Inflammatory macrophage treated with lipopolysaccharide for 1 hour (primary cell): ENCODE results near the gene IGFBP2.

Experiments
- DNase-seq, 2 donors: peaks; one replicate each; pipeline ENCODE4 v3.0.0-alpha.2; 2020 to 2022

IGFBP2 gene

DNA sequence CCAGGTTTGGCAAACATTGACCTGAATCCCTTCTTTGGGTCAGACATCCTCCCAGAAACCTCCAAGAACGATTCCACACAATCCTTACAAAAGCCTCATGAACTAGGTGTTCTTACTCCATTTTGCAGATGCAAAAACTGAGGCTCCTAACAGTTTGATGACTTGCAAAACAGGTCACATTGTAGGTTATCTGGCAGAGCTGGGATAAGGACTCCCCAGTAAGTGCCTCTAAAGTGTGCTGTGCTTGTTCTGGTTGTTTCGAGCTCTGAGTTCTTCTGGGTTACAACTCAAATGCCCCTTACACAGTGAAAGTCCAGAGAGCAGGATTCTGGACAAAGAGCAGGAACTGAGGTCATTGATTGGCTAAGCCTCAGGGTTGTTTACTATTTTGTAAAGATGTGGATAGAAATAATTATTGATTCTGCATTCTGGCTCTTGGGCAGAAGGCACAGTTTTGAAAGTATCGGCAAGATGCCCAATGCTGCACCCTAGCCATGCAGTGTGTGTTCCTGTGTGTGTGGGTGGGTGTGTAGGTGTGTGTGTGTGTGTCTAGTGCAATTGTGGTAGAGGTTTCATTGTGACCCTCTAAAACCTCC lies 17.0 kb upstream of the IGFBP2 start:
- DNase-seq, result no peak

DNA sequence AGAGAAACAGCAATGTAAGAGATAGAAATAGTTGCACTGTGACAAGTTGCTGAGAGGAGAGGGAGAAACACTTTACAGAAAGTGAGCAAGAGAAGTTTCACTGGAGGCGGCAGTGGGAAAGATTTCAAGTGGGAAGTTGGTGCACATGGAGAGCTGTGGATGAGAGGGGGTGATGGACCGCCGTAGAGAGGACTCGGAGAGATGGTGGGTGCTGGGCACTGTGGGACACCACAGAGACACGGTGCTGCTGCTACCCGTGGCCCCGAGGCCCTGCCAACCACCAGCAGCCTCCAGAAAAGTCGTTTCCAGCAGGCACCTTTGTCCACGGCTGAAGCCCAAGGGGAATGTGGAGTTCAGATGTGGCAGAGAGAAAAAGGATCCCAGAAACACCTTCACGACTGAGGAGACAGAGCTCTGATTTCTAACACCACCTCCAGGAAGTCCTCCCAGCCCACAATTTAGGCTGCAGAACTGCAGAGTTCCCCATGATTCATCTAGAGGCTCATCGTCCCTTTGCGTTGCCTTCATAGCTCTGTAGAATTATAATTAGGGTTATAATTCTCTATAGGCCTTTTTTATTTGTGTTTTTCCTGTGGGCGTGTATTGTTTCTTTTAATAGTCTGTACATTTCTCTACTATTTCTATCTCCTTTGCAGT lies 15.9 kb upstream of the IGFBP2 start:
- DNase-seq, result no peak

DNA sequence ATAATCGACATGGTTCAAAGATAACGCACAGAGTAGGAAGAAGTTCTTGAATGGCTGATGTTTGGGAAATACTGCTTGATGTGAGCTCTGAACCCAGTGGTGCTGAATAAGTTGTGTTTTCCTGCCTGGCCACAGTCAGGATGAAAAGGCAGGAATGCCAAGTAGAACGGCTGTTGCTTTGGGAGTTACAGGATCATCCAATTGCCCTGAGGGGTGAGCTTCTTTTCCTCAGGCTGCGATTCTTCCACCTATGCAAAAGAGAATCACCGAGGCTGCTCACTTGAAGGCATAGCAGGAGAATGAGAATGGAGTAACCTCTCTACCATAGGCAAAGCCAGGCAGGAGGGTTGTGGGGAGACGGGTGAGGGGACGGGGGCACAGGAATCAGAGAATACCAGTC lies 14.4 kb upstream of the IGFBP2 start:
- no peak for DNase-seq

DNA sequence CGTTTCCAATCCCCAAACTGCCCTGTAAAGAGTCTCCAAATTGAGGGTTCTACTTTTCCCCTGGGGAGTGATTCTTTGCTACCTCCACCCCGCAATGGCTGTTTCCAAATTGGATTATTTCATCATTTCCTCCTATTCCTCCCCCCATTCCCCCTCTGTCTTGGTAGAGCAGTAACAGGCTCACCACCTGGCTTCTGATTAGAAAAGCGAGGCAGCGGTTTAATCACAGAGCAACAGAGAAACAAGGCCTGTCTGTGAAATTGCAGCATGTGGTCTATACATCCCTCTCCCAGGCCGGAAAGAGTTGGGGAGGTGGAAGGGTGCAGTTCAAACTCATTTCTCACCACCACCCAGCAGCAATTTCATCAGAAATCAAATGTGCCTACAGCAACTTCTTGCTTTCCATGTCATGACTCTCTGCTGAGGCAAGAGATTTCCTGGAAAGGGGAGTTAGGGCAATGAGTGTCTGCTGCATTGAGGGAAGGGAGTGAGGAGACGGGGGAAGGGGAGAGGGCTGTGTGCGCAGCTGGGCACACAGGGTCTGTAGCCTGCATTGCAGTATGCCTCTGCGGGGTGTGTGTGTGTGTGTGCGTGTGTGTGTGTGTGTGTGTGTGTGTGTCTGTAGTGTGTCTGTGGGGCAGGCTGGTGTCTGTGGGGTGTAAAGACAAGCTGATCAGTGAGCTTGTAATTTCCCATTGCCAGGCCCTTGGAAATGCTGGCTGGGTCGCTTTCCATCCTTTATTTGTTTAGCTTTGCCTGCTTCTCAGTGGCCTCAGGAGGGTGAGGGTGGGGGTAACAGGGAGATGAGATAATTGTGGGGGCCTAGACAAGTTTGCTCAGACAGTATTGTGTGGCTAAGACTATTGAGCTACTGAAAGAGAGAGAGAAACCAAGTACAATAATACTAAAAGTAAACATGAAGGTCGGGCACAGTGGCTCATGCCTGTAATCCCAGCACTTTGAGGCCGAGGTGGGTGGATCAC lies 13.5 kb upstream of the IGFBP2 start:
- peak; percentile 42 to 59 for DNase-seq

DNA sequence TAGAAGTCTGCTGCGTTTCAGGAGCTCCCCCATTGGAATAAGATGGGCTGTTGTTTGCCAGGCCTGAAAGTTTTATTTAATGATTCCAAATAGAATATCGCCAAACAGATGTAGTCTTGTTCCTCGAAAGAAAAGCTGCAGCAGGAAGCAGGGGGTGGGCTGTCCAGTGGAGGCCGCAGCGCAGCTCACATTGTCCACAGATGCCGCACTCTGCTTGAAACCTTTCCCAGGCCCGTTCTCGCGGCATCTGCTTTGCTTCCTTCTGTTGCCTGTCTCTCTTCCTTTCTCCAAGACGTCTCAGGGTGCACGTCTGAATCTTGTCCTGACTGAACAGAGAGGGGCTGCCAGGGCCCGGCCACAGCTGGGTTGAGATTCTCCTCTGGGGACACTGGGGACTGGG lies 12.4 kb upstream of the IGFBP2 start:
- DNase-seq, result no peak

DNA sequence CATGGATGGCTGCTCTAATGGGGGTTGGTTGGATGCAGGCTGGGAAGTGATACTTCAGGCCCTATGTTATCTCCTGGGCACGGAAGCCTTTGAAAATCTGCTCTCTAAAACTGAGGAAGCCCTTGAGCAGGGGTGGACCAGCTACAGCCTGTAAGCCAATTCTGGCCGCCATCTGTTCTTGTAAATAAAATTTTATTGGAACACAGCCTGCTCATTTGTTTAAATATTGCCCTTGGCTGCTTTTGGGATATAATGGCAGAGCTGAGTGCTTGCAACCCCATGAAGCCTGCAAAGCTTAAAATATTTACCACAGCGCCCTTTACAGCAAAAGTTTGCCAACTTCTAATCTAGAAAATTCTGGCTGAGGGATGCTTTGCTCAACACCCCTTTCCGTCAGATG lies 11.9 kb upstream of the IGFBP2 start:
- no peak for DNase-seq

DNA sequence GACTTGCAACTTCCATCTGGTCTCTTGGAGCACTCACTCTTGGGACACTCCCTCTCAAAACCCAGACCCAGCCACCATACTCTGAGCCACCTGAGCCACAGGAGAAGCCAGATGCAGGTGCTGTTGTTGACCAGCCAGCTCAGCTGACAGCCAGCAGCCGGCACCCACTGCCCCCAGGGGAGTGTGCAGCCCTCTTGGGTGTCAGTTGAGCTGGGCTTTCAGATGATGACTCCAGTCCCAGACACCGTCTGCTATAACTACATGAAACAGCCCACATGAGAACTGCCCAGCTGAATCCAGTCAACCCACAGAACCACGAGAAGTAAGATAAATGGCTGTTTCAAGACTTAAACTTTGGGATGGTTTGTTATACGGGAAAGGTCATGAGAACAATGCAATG lies 10.7 kb upstream of the IGFBP2 start:
- DNase-seq, result no peak

DNA sequence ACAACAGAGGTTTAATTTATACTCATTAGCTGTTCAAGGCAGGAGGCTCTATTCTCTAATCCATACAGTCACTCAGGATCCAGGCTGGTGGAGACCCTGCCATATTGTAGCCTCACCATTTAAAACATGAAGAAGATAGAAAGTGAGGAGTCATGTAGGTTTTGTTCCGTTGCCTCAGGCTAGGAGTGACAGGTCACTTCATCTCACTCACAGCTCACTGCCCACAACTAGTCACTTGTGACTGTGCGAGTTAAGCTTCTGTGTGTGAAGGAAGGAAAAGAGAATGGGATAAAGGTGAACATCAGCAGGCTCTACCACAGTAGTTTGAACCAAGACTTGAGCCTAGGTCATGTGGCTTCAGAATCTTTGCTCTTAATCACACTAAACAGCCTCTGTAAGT lies 9.0 kb upstream of the IGFBP2 start:
- no peak for DNase-seq

DNA sequence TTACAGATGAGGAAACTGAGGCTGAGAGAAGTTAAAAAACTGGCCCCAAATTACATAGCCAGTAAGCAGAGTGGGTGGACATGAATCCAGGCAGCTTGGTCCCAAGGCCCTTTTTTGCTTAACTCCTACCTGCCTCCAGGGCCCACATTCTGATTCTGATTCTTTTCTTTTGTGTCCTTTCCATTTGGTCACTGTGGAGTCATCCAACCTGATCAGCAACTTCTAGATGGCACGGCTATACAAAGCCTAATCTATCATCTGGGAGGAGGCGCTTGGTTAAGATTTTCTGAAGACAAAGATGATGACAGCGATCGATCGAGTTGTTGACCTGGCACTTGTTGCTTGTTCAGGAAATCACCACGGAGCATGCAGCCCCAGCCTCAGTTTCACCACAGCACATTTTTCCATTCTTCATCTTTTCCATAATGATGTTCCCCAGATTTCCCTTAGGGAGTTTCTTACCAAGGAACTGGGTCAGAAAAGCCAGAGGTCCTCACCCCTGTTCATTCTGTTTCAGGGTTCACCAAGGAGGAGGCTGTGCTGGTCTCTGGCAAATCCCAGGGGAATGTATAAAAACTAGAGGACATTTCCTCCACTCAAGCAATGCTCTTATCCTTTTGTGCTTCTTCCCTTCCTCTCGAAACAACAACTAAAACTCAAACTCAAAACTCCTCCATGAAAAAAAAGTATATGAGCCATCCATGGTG lies 6.9 kb upstream of the IGFBP2 start:
- no peak for DNase-seq

DNA sequence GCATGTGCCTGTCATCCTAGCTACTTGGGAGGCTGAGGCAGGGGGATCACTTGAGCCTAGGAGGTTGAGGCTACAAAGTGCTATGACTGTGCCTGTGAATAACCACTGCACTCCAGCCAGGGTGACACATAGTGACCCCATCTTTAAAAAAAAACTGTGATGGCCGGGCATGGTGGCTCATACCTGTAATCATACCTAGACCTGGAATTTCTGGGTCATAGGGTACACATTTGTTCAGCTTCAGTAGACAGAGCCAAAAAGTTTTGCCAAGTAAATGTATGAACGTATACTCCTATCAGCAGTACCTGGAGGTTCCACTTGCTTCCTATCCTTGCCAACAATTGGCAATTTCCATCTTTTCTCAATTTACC lies 6.4 kb upstream of the IGFBP2 start:
- DNase-seq, result no peak

DNA sequence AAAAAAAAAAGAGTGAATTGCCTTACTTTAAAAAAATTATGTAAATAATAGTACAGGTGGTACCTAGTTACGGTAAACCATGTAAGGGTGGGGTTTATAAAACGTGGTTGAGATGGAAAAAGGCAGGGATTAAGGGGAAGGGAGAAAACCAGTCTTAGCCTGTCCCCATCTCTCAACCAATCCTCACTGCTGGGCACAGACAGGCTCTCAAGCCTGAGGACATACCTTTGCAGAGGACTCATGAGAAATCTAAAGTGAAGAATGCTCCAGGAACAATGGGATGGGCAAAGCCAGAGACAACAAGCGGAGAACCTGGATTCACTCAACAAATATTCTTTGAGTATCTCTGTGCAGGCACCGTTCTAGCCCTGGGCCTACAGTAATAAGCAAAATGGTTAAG lies 3.4 kb upstream of the IGFBP2 start:
- DNase-seq, result no peak

DNA sequence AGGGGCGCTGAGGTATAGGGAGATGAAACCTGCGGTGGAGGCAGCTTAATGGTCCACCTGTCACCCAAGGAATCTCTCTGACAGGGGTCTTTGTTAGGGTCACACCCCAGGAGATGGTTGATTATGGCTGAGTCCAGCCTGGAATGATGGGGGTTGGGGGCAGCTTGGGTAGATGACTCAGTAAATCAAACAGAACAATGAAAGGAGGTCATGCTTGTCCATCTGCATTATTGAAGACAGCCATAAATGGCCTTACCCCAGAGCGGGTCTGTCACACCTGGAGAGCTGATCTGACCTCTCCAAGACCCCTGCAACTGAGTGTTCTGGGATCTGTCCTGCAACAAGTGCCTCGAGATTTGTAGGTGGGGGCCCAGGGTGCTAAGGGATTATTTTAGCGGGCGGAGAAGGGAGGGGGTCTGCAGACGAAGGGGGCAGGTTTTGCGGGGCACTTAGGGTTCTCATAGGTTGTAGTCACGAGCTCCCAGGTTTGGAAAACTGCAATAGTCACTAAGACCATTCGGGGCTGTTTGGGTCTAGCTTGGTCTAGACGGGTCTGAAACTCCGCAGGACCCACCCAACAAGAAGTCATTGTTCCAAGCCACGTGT lies 771 bp upstream of the IGFBP2 start:
- no peak for DNase-seq

DNA sequence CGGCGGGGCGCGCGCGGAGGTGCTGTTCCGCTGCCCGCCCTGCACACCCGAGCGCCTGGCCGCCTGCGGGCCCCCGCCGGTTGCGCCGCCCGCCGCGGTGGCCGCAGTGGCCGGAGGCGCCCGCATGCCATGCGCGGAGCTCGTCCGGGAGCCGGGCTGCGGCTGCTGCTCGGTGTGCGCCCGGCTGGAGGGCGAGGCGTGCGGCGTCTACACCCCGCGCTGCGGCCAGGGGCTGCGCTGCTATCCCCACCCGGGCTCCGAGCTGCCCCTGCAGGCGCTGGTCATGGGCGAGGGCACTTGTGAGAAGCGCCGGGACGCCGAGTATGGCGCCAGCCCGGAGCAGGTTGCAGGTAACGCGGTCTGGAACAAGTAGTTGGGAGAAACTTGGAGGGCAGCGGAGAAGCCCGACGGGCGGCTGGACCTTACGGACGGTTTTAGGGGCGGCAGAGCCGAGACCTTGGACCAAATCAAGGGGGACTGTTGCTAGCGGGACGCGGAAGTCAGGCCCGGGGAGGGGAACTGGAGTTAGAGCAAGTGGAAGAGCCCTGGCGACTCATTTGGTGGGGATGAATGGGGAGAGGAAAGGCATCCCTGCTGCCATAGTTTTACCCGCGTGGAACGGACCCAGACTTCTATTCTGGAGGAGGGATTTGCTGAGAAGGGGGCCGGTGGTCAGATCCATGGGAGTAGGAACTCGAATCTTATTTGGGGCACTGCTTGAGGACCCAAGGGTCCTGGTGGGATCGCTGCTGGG lies 573 bp downstream of the IGFBP2 start:
- DNase-seq, result no peak

DNA sequence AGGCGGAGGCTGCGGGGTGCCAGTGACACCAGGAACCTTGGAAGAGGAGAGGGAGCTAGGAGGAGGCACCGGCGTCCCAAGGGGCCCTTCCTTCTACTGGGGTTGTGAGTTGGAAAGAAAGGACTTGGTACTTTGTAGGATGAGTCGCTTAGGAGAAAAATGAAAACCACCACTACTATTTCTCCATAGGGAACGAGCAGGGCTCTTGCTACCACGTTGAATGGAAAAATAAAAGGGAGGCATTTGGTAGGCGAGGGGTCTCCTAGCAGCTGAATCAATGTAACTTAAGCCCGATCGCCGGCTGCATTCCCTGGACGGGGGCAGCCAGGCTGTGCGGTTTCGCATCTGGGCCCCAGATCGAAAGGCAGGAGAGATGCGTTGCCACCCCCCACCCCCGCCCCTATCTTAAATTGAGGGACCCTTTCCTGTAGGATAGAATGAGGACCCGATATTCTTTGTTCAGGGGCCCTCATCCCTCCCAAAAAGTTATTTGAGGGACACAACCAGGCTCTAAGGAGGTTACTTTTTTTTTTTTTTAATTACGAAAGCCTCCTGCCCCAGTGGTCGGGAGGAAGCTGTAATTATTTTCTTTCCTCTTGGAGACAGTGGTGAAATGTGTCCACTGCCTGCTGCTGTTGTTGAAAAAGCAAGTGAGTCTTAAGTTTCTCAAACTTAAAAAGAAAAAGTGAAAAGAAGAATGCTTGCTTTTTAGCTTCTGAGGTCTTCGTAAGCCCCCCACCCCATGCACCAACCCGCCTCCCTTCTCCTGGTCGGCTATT lies 1.3 kb downstream of the IGFBP2 start:
- DNase-seq, result no peak

DNA sequence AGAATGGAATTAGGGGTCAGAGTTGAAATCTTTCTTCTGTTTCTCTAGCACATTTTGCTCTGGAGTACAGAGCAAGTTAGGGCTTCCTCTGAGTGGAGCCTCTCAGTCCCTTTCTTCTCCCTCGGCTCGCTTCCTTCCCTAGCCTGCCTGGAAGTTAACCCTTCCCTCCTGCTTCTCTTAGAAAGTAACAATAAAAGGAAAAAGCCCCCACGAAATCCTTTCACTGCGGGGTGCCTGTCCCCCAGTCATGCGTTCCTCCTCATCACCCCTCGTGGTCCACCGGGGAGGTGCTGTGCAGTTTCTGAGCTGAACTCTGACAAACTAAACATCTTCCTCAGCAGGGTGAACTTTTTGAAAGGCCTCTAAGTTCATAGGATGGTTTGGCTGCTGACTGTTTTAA lies 2.0 kb downstream of the IGFBP2 start:
- DNase-seq, result no peak

DNA sequence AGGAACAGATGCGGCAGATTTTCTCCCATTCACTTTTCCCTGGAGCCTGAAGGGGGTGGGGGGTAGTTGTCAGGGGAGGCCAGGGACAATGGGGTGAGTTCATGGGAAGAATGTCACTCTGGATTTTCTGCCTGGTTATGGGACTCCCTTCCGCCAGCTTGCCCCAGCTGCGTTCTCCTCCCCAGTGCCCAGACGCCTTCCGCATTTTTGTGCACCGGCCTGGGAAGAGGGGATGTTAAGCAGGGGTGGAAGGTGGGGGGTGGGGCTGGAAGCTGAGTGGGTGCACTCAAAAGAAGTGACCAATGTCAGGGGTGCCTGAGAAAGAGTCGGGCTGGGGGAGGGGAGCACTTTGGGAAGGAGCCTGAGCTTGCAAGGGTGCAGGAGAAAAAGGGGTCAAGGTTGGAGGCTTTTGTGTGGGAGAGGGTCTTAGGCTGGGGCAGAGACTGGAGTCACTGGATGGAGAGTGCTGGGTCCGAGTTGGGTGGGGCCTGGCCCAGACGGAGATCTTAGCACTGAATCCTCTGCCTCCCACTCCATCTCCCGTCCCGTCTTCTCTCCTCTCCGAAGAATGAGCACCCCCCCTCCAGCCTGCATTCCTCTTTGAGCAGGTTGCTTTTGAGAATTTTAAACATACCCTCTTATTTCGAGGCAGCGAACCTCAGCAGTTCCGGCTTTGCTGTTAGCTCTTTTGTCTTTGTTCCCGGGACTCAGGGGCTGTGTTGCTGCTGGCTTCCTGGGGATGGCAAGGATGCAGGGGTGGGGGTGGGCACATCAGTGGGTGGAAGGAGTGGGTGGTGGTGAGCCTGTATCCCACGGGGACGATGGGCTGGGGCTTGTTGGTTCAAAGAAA lies 2.7 kb downstream of the IGFBP2 start:
- no peak for DNase-seq

DNA sequence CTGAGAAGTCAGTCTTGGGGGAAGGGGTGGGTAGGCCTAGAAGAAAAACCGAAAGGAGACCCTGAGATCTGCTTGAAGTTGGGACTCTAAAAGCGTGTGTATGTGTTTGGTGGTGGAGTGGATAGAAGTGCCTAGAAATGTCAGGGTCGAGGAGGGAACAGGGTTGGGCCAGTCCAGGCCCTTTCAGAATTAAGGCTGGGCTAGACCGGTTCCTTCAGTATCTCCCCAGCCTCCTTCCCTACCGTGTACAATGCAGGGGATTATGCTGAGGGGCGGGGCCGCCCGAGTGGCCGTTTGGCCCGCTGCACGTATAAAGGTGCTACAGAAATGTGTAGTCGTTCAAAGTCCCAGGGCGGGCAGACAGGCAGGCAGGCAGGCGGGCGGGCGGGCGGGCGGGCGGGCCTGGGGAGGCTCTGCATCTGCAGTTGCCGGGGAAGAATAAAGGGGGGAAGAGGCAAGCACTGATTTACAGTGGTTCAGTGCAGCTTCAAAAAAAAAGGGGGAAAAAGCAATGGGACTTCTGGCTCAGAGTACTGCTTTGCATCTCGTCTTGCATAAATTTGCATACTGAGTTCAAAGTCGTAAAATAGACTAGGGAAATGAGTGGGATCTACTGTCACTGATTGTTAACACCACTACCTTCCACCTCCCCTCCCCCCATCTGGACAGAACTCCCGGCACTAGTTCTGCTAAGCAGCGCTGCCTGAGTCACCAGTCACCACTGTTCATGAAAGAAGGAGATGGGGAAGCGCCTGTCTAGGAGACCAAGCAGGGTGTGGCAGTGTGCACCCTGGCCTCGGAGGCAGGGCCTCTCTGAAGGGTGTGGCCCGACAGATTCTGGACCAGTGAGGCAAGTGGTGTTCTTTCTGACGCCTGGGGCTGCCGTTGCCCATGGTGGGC lies 3.6 kb downstream of the IGFBP2 start:
- peak; percentile 74 to 77 for DNase-seq

DNA sequence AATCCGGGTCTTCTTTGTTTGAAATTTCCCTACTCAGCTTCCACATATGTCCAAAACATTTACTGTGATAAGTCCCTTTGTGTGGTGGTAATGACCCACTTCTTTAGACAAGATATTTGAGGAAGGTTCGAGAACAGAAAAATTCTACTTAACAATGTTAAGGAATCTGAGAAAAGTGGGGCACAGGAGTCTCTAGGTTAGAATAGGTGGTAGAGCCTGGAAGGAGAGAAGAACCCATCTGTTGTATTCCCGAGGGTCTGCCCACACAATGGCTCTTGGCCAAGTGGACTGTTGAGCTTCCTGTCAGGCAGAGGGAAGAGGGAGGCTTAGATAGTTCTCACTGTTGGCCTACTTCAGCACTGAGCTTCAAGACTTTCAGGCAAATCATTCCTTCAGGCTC lies 4.3 kb downstream of the IGFBP2 start:
- DNase-seq, result no peak

DNA sequence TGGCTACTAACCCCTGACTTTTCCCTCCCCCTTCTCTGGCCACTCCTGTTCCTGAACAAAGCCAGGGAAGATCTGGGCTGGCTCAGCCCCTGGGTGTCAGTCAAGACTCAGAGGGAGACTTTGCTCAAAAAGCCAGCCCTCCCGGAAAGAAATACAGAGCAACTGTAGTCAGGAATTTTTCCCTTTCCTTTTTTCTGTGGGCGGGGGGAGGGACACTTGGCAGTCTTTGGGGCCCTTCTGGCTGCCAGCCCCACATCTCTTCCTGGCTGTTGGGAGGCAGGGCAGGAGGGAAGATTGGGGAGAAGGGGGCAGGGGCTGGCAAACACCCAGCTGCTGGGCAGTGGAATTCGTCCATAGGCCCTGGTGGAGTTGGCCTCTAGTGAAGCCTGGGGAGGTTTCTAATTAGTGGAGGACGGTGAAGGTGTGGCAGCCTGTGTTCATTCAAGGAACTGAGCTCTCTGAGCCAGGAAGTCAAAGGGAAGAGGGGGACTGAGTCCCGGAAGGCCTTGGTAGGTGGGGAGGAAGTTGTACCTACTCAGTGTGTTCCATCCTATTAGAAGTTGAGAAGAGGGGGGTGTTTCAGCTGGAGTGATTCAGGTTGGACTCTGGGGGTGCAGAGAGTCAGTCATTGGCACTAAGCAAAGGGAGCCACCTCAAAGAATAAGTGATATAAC lies 10.9 kb downstream of the IGFBP2 start:
- DNase-seq, result no peak
